Activated T-helper 1 cell treated with anti-CD3 and anti-CD28 coated beads, Interleukin-12 subunit alpha, Interleukin-12 subunit beta, Interleukin-2, Interleukin-4 antibody, amounts not matched to agents 30 ng/mL and 10 ng/mL and 1 ng/mL, durations not matched to agents 14 hours and 24 hours and 36 hours (primary cell): ENCODE results near the gene POSTN. TPM values are rescaled to one million over a fixed set of nuclear protein-coding genes. Genes with fewer than 3 reads are reported as not detected.

Experiments used
- DNase-seq: peaks from one replicate; pipeline ENCODE4 v3.0.0; 2021; ENCODE audit warnings: low spot score
- H3K27ac Mint-ChIP-seq: one replicate; pipeline ENCODE4 v1.8.0; 2021; ENCODE audit warnings: mild to moderate bottlenecking, mixed read lengths
- H3K27me3 Mint-ChIP-seq: one replicate; pipeline ENCODE4 v1.8.0; 2022; ENCODE audit warnings: mild to moderate bottlenecking, moderate library complexity, mixed read lengths; ENCODE audit not compliant: insufficient read depth
- H3K36me3 Mint-ChIP-seq: one replicate; pipeline ENCODE4 v1.8.0; 2021; ENCODE audit warnings: low read depth, mixed read lengths
- H3K4me1 Mint-ChIP-seq: one replicate; pipeline ENCODE4 v1.8.0; 2021; ENCODE audit warnings: low read depth, mixed read lengths
- H3K4me3 Mint-ChIP-seq: one replicate; pipeline ENCODE4 v1.8.0; 2021; ENCODE audit warnings: mild to moderate bottlenecking, moderate library complexity, mixed read lengths
- H3K9me3 Mint-ChIP-seq: one replicate; pipeline ENCODE4 v1.8.0; 2021; ENCODE audit warnings: mixed read lengths
- intact Hi-C: fragments of 100-400 bp; cut with micrococcal nuclease; formaldehyde crosslinking; loops from one replicate; pipeline ENCODE4 v1.15.1; 2024
- total RNA-seq: library from RNA; stranded (reverse); gene quantifications from 2 replicates; pipeline ENCODE4 v1.2.3, GENCODE V29; 2022

The POSTN gene
- not detected in 2 replicates for total RNA-seq

DNA sequence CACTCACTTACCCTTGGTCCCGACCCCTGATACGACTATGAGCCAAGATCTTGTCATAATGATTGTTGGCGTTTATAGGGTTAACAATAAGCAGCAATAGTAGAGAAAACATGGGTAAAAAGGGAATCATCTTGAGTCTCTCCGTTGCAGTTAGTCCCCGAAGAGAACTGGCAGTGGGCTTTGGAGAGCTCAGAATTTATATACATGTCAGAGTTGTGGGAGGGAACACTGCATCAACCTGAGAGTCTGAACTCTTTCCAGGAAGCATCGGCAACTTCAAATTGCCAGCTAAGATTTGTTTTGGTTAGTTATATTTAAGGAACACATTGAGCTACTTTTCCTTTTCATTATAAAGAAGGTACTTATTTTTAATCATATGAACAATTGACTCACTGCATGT lies at the start of gene POSTN:
TSS of gene POSTN (minus strand) at position 172 of the 400 bp plus-strand sequence. CDS start at position 130, 42 bp downstream.
- no peak for DNase-seq
- H3K27ac Mint-ChIP-seq, result no peak within 1 kb of the TSS
- no peaks in the 10 kb centered on the region for H3K27me3 Mint-ChIP-seq
- H3K36me3 Mint-ChIP-seq, result no peaks in the 10 kb centered on the region
- H3K4me1 Mint-ChIP-seq, result no peaks in the 10 kb centered on the region
- no peak within 1 kb of the TSS for H3K4me3 Mint-ChIP-seq
- intact Hi-C loops, result no loop called here
- H3K9me3 Mint-ChIP-seq, result no peaks in the 10 kb centered on the region

GRCh38 chr13:37647031-37647650 lies 48.6 kb upstream of the POSTN start:
- Mint-ChIP-seq H3K9me3 (peaks cover 3% of the 10 kb centered on the region), H3K36me3 (no peaks in the 10 kb centered on the region), H3K27me3 (no peaks in the 10 kb centered on the region), H3K27ac (no peak overlapping the region), H3K4me3 (no peak overlapping the region), H3K4me1 (no peaks in the 10 kb centered on the region)
- DNase-seq, result no peak
- intact Hi-C loops, result no loop called here

GRCh38 chr13:37646531-37646930 lies 48.0 kb upstream of the POSTN start:
- Mint-ChIP-seq H3K4me3 (no peak overlapping the region), H3K27me3 (no peaks in the 10 kb centered on the region), H3K36me3 (no peaks in the 10 kb centered on the region), H3K9me3 (peaks cover 3% of the 10 kb centered on the region), H3K4me1 (no peaks in the 10 kb centered on the region), H3K27ac (no peak overlapping the region)
- intact Hi-C loops, result no loop called here
- no peak for DNase-seq

DNA sequence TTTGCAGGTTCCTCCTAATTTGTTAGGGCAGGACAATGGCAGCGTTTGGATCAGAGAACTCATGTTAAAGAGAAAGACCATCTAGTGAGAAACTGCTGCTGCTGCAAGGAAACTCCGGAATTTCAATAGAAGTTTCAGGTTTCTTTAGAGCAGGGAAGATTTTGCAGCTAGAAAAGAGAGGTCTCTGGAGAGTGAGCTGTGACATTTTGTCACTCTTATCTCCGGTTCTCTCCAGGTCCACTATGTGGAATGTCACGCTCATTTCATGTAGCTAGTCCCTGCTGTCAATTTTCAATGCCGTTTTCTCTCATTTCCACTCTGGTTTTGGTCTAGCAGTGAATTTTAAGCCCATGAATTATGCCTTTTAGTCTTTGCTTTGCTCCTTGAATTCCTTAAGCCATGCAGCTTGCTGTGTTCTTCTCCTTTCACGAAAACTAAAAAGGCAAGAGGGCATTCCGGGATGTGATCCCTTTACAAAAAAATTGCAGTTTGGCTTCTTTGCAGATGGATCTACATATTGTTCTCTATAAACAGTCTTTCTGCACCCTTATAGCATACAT lies 46.7 kb upstream of the POSTN start:
- H3K36me3 Mint-ChIP-seq, result no peaks in the 10 kb centered on the region
- no peaks in the 10 kb centered on the region for H3K4me1 Mint-ChIP-seq
- no peaks in the 10 kb centered on the region for H3K27me3 Mint-ChIP-seq
- DNase-seq, result no peak
- H3K27ac Mint-ChIP-seq, result no peak overlapping the region
- intact Hi-C loops, result no loop called here
- H3K9me3 Mint-ChIP-seq, result peaks cover 3% of the 10 kb centered on the region
- no peak overlapping the region for H3K4me3 Mint-ChIP-seq

DNA sequence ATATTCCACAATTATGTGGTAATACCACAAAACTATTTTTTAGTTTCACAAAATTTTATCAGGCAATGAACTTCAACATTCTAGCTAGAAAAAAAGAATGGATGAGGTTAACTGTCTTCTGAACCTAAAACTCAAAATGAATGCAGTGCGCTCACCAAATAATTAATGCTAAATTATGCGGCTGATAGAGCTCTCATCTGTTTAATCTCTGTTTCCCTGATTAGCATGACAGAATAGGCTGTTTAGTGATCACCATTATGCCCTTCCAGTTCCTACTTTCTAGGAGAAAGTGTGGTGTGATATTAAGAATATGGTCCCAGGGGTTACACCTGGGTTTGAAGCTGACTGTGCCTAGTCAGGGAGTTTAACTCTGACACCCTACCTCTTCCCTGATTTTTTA lies 42.8 kb upstream of the POSTN start:
- Mint-ChIP-seq H3K27me3 (no peaks in the 10 kb centered on the region), H3K9me3 (peaks cover 3% of the 10 kb centered on the region), H3K4me3 (no peak overlapping the region), H3K4me1 (no peaks in the 10 kb centered on the region), H3K36me3 (no peaks in the 10 kb centered on the region), H3K27ac (no peak overlapping the region)
- DNase-seq, result no peak
- intact Hi-C loops, result no loop called here

DNA sequence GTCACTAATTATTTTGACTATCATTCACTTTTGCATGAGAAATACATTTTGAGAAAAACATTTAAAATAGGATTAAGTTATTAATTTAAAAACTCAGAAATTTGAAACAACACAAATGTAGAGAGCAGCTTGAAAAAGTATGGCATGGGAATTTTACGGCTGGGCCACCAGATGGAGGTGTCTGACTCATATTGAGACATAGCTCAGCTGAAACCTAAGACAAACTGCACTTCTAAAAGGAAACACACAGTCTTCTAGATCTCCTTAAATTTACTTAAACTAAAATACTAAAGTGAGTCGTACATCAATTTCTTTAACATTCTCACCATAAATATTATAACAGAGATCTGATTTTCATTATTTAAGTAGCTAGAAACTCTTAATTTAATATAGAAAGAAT lies 41.9 kb upstream of the POSTN start:
- no peaks in the 10 kb centered on the region for H3K27me3 Mint-ChIP-seq
- no peak overlapping the region for H3K27ac Mint-ChIP-seq
- no peak overlapping the region for H3K4me3 Mint-ChIP-seq
- H3K36me3 Mint-ChIP-seq, result no peaks in the 10 kb centered on the region
- intact Hi-C loops, result no loop called here
- no peaks in the 10 kb centered on the region for H3K4me1 Mint-ChIP-seq
- peaks cover 3% of the 10 kb centered on the region for H3K9me3 Mint-ChIP-seq
- no peak for DNase-seq

- Mint-ChIP-seq H3K4me3 (no peak overlapping the region), H3K36me3 (no peaks in the 10 kb centered on the region), H3K9me3 (no peaks in the 10 kb centered on the region), H3K27me3 (no peaks in the 10 kb centered on the region), H3K27ac (no peak overlapping the region), H3K4me1 (no peaks in the 10 kb centered on the region)
- intact Hi-C loops, result no loop called here
- DNase-seq, result no peak
Observed at GRCh38 chr13:37636701-37637100, 38.1 kb upstream of the POSTN start.

DNA sequence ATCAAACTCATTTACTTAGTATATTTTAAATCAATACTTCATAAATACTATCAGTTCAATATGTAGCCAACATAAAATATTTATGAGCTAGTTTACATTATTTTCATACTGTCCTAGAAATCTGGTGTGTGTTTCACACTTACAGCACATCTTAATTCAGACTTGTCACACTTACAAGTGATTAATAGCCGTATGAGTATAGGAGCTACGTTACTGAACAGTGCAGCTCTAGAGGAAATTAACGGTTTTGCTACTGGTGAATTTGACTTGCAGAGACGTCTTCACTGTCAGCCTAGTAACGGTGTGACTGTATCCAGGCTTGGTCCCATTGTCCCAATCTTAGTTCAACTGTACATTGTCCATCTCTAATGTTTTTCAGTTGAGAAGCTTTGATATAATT lies 33.7 kb upstream of the POSTN start:
- no peaks in the 10 kb centered on the region for H3K27me3 Mint-ChIP-seq
- H3K4me1 Mint-ChIP-seq, result no peaks in the 10 kb centered on the region
- peaks cover 4% of the 10 kb centered on the region for H3K9me3 Mint-ChIP-seq
- intact Hi-C loops, result no loop called here
- H3K4me3 Mint-ChIP-seq, result no peak overlapping the region
- DNase-seq, result no peak
- H3K27ac Mint-ChIP-seq, result no peak overlapping the region
- H3K36me3 Mint-ChIP-seq, result no peaks in the 10 kb centered on the region

DNA sequence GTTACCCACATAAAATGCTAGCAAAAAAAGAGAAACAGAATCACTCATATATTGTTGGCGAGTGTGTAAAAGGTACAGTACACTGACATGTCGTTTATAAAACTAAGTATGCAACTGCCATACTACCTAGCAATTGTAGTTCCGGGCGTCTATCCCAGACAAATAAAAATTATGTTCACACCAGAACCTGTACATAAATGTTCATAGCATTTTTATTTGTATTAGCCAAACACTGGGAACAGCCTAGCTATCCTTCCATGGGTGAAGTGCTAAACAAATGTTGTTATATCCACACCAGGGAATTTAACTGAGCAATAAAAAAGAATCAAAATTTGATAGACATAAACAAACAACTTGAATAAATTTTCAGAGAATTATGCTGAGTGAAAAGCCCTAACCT lies 28.9 kb upstream of the POSTN start:
- no peaks in the 10 kb centered on the region for H3K36me3 Mint-ChIP-seq
- peaks cover 4% of the 10 kb centered on the region for H3K9me3 Mint-ChIP-seq
- H3K27ac Mint-ChIP-seq, result no peak overlapping the region
- H3K27me3 Mint-ChIP-seq, result no peaks in the 10 kb centered on the region
- no peaks in the 10 kb centered on the region for H3K4me1 Mint-ChIP-seq
- intact Hi-C loops, result no loop called here
- no peak overlapping the region for H3K4me3 Mint-ChIP-seq
- DNase-seq, result no peak

- H3K27me3 Mint-ChIP-seq, result no peaks in the 10 kb centered on the region
- no peak overlapping the region for H3K4me3 Mint-ChIP-seq
- intact Hi-C loops, result no loop called here
- no peaks in the 10 kb centered on the region for H3K36me3 Mint-ChIP-seq
- peaks cover 11% of the 10 kb centered on the region for H3K9me3 Mint-ChIP-seq
- no peaks in the 10 kb centered on the region for H3K4me1 Mint-ChIP-seq
- H3K27ac Mint-ChIP-seq, result no peak overlapping the region
- DNase-seq, result no peak
Observed at GRCh38 chr13:37621811-37622361, 23.3 kb upstream of the POSTN start.

- H3K36me3 Mint-ChIP-seq, result no peaks in the 10 kb centered on the region
- H3K27ac Mint-ChIP-seq, result no peak overlapping the region
- intact Hi-C loops, result no loop called here
- H3K4me3 Mint-ChIP-seq, result no peak overlapping the region
- H3K4me1 Mint-ChIP-seq, result no peaks in the 10 kb centered on the region
- no peaks in the 10 kb centered on the region for H3K27me3 Mint-ChIP-seq
- DNase-seq, result no peak
- peaks cover 11% of the 10 kb centered on the region for H3K9me3 Mint-ChIP-seq
Observed at GRCh38 chr13:37618554-37618953, 20.0 kb upstream of the POSTN start.

DNA sequence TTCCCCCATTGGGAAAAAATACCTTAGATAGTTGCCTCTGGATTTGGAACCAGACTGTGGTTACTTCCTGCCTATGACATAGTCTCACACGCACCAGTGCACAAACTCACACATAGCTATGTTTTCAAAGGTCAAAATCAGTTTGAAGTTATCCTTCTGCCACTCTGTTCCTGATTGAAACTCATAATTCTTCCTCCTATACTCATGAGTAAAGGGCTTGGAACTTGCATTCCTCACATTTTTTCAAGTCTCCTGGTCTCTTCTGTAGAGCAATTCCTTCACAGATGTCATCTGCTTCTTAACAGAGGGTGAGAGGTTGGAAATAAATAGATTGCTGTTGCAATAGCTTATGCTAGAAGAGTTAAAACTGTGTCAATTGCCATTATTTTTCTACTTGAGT lies 18.6 kb upstream of the POSTN start:
- no peak for DNase-seq
- H3K27ac Mint-ChIP-seq, result no peak overlapping the region
- H3K27me3 Mint-ChIP-seq, result no peaks in the 10 kb centered on the region
- H3K4me1 Mint-ChIP-seq, result no peaks in the 10 kb centered on the region
- H3K36me3 Mint-ChIP-seq, result no peaks in the 10 kb centered on the region
- intact Hi-C loops, result no loop called here
- H3K9me3 Mint-ChIP-seq, result peaks cover 11% of the 10 kb centered on the region
- H3K4me3 Mint-ChIP-seq, result no peak overlapping the region

- no peaks in the 10 kb centered on the region for H3K27me3 Mint-ChIP-seq
- no peak overlapping the region for H3K4me3 Mint-ChIP-seq
- no peak for DNase-seq
- H3K9me3 Mint-ChIP-seq, result peaks cover 8% of the 10 kb centered on the region
- H3K36me3 Mint-ChIP-seq, result no peaks in the 10 kb centered on the region
- no peaks in the 10 kb centered on the region for H3K4me1 Mint-ChIP-seq
- no peak overlapping the region for H3K27ac Mint-ChIP-seq
- intact Hi-C loops, result no loop called here
Observed at GRCh38 chr13:37616131-37616530, 17.6 kb upstream of the POSTN start.

DNA sequence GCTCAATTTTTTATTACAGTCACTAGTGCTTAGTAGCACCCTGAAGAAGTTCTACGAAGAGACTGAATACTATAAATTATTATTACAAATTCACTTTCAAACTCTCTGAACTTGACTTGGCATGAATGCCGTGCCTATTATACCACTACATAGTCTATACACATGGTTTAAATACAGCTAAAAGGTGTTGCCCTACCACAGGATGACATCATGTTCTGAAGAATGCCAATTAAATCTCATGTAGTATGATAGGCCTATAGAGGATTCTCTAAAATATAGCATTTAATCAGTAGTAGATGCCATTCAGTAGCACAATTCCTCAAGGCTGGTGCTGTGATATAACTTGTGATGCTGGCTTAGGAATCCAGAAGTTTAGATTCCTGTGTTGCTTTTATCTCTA lies 16.7 kb upstream of the POSTN start:
- H3K4me3 Mint-ChIP-seq, result no peak overlapping the region
- H3K36me3 Mint-ChIP-seq, result no peaks in the 10 kb centered on the region
- DNase-seq, result no peak
- H3K27me3 Mint-ChIP-seq, result no peaks in the 10 kb centered on the region
- no peak overlapping the region for H3K27ac Mint-ChIP-seq
- intact Hi-C loops, result no loop called here
- peaks cover 3% of the 10 kb centered on the region for H3K9me3 Mint-ChIP-seq
- H3K4me1 Mint-ChIP-seq, result no peaks in the 10 kb centered on the region
